Panc1 (cell line): ENCODE data around the gene ZDHHC18. TPM values are rescaled to one million over a fixed set of nuclear protein-coding genes. Genes with fewer than 3 reads are reported as not detected.
A peak's percentile ranks its signal among the peaks of the same experiment; 100 is the strongest.

ENCODE experiments used
- ATAC-seq: fragments of 200-7000 bp; cut with Tn5 transposase; 2 replicates; pipeline ENCODE4 v1.9.1; 2020; ENCODE audit warnings: mild to moderate bottlenecking, moderate library complexity
- BruUV-seq: library from RNA; stranded (reverse); fragments of 400-500 nt; replicated peaks from 2 replicates; lab custom pipeline; 2021; lab: Mats Ljungman, UMichigan
- CTCF ChIA-PET: fragments of 300-600 bp; sonication (Branson Sonifier 250); formaldehyde crosslinking; loops from one replicate; lab custom pipeline; 2022; ENCODE audit warnings: antibody characterized with exemption; lab: Charles Lee
- POLR2A ChIA-PET: fragments of 300-600 bp; sonication (Branson Sonifier 250); formaldehyde crosslinking; loops from one replicate; lab custom pipeline; 2022; ENCODE audit warnings: antibody characterized with exemption; lab: Charles Lee
- DNase-seq: peaks from one replicate; pipeline ENCODE4 v3.0.0-alpha.2; 2010; ENCODE audit warnings: low read depth, low spot score
- H3K27ac ChIP-seq: 2 replicates; pipeline ENCODE4 v1.5.1; 2011; ENCODE audit warnings: mild to moderate bottlenecking, low read length, inconsistent platforms
- H3K27me3 ChIP-seq: fragments of 200-500 bp; sonication (Bioruptor generic); 2 replicates; pipeline ENCODE4 v1.6.0; 2014; ENCODE audit warnings: low read length, inconsistent platforms; ENCODE audit not compliant: control insufficient read depth, insufficient read depth
- H3K36me3 ChIP-seq: fragments of 200-500 bp; sonication (Bioruptor generic); 2 replicates; pipeline ENCODE4 v1.5.1; 2014; ENCODE audit warnings: inconsistent platforms, mild to moderate bottlenecking, low read length, moderate library complexity; ENCODE audit not compliant: control insufficient read depth, insufficient read depth
- H3K4me1 ChIP-seq: 2 replicates; pipeline ENCODE4 v1.5.1; 2011; ENCODE audit warnings: inconsistent platforms, mild to moderate bottlenecking, low read length, moderate library complexity; ENCODE audit not compliant: control insufficient read depth, insufficient read depth
- H3K4me3 ChIP-seq, 2 experiments: 2 replicates each; pipeline ENCODE4 v1.5.1; 2011 to 2012; ENCODE audit warnings: low read depth in 2 of 2, low read length in 2 of 2, mild to moderate bottlenecking in 2 of 2, inconsistent platforms in 1 of 2, moderate library complexity in 1 of 2
- H3K9me3 ChIP-seq: fragments of 200-500 bp; sonication (Bioruptor generic); 2 replicates; pipeline ENCODE4 v1.5.1; 2014; ENCODE audit warnings: low read depth, mild to moderate bottlenecking, inconsistent platforms, low read length, moderate library complexity; ENCODE audit not compliant: control insufficient read depth, insufficient read depth
- CTCF ChIP-seq: fragments of 450-650 bp; IDR thresholded peaks from 2 replicates; pipeline ENCODE4 v1.5.1; 2017; ENCODE audit warnings: mild to moderate bottlenecking
- POLR2AphosphoS5 ChIP-seq: IDR thresholded peaks from 2 replicates; pipeline ENCODE4 v1.6.1; 2012; ENCODE audit warnings: mild to moderate bottlenecking, low read depth, low read length, moderate library complexity
- REST ChIP-seq, 2 experiments: IDR thresholded peaks; 2 replicates each; pipeline ENCODE4 v1.6.1; 2011 to 2012; ENCODE audit warnings: low read depth in 2 of 2, control low read depth in 1 of 2, low read length in 1 of 2, mild to moderate bottlenecking in 1 of 2, moderate library complexity in 1 of 2; ENCODE audit not compliant: insufficient read depth in 1 of 2
- SIN3A ChIP-seq: IDR thresholded peaks from 2 replicates; pipeline ENCODE4 v1.6.1; 2012; ENCODE audit warnings: low read depth, mild to moderate bottlenecking, low read length, moderate library complexity, borderline replicate concordance; ENCODE audit not compliant: insufficient read depth
- TCF7L2 ChIP-seq: IDR thresholded peaks from 2 replicates; pipeline ENCODE4 v1.6.1; 2011; ENCODE audit warnings: mild to moderate bottlenecking, low read depth, low read length, inconsistent platforms
- in situ Hi-C: cut with HindIII; loops from 2 replicates; pipeline ENCODE4 v1.10.0; 2016; ENCODE audit warnings: low sequenced_read_pairs, low pct_unique_long_range_greater_than_20kb
- intact Hi-C: fragments of 100-400 bp; cut with micrococcal nuclease; formaldehyde crosslinking; loops from one replicate; pipeline ENCODE4 v1.10.0; 2022; ENCODE audit not compliant: unreplicated experiment
- total RNA-seq: library from RNA; stranded (reverse); gene quantifications from one replicate; pipeline ENCODE4 v1.2.1, GENCODE V29; 2021; ENCODE audit not compliant: unreplicated experiment

Gene ZDHHC18
- total RNA-seq, 1 experiment from 2014 or later = 45.4 TPM

GRCh38 chr1:26788515-26788785 is 38.0 kb upstream of the ZDHHC18 start:
- Histone ChIP-seq H3K27ac (peak overlapping the region; percentile 100), H3K4me3 (peak overlapping the region; percentile 63 to 71), H3K36me3 (no peaks in the 10 kb centered on the region; the same call in 1 of the 2 replicates), H3K27me3 (no peaks in the 10 kb centered on the region), H3K9me3 (no peaks in the 10 kb centered on the region), H3K4me1 (peaks cover 58% of the 10 kb centered on the region)
- ATAC-seq (no peak), DNase-seq (no peak)
- BruUV-seq = no TSS peak
- intact Hi-C loops = loop anchor here (2.0 to 5.0 kb wide), 2 partner anchors 91 to 186 kb away; partner anchors contain the start of gene ARID1A
- ChIA-PET POLR2A (interaction anchor here (0.6 to 1.9 kb wide), 3 partner anchors 28 to 183 kb away, joined by 4 to 8 read pairs (median 7); no protein-coding TSS in a partner anchor), CTCF (interaction anchor here (0.6 to 2.1 kb wide), 9 partner anchors 9 to 185 kb away, joined by 3 to 24 read pairs (median 4); no protein-coding TSS in a partner anchor)
- TF ChIP-seq POLR2AphosphoS5 (no peak; the same call in 1 of the 2 replicates), SIN3A (no peak), CTCF (no peak), TCF7L2 (no peak), REST (IDR thresholded peaks at IDR 0.05; ENCODE audit: insufficient read depth in 1 of 2, low read depth in 2 of 2, low read length in 1 of 2) (no peak)
- in situ Hi-C loops = loop anchor here (5.0 kb wide), 1 partner anchor 186 kb away; no protein-coding TSS in a partner anchor

GRCh38 chr1:26788836-26789611 is 37.5 kb upstream of the ZDHHC18 start:
- TF ChIP-seq CTCF (peak; percentile 96), SIN3A (no peak), REST (IDR thresholded peaks at IDR 0.05; ENCODE audit: insufficient read depth in 1 of 2, low read depth in 2 of 2, low read length in 1 of 2) (no peak), POLR2AphosphoS5 (peak; percentile 53; the same call in 1 of the 2 replicates), TCF7L2 (no peak; the same call in 1 of the 2 replicates)
- intact Hi-C loops (loop anchor here (2.0 to 5.0 kb wide), 2 partner anchors 92 to 186 kb away; partner anchors contain the start of gene ARID1A), in situ Hi-C loops (loop anchor here (5.0 kb wide), 1 partner anchor 187 kb away; no protein-coding TSS in a partner anchor)
- BruUV-seq = TSS peak; percentile 67
- Histone ChIP-seq H3K27me3 (no peaks in the 10 kb centered on the region), H3K9me3 (no peaks in the 10 kb centered on the region), H3K36me3 (no peaks in the 10 kb centered on the region; the same call in 1 of the 2 replicates), H3K4me1 (peaks cover 55% of the 10 kb centered on the region), H3K27ac (peak overlapping the region; percentile 100), H3K4me3 (peak overlapping the region; percentile 63 to 71)
- DNase-seq = no peak
- ChIA-PET POLR2A (interaction anchor here (0.6 to 1.9 kb wide), 2 partner anchors 27 to 96 kb away, joined by 4 to 8 read pairs; no protein-coding TSS in a partner anchor), CTCF (interaction anchor here (0.6 to 2.1 kb wide), 11 partner anchors 8 to 190 kb away, joined by 3 to 24 read pairs (median 4); no protein-coding TSS in a partner anchor)
- peak; percentile 35 for ATAC-seq
